ENCODE data around the gene NAT9. TPM values are rescaled to one million over a fixed set of nuclear protein-coding genes. Genes with fewer than 3 reads are reported as not detected.
A peak's percentile ranks its signal among the peaks of the same experiment; 100 is the strongest.

The NAT9 gene
- polyA plus RNA-seq, 1 donor, result 33.8 TPM

DNA sequence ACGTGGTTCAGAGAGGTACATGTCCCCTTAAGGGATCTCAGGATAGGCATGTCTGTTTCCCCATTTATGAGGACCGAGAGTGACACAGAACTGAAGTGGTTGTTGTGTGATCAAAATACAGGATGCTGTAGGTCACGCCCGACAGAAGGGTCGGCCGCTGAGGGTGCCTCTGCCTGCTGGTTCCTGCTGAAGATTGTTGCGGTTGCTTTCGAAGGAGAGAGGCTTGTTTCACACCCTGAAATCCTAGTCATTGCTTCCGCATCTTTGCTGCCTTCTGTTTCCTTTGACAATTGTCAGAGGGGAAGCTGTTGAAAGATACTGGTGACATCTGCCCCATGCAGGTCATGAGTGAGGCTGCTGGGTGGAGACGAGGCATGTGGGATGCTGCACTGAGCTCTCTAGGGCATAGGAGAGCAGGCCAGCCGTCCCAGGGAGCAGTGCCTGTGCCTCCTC is 3.8 kb upstream of the NAT9 start:
- peak; percentile 40 for DNase-seq

DNA sequence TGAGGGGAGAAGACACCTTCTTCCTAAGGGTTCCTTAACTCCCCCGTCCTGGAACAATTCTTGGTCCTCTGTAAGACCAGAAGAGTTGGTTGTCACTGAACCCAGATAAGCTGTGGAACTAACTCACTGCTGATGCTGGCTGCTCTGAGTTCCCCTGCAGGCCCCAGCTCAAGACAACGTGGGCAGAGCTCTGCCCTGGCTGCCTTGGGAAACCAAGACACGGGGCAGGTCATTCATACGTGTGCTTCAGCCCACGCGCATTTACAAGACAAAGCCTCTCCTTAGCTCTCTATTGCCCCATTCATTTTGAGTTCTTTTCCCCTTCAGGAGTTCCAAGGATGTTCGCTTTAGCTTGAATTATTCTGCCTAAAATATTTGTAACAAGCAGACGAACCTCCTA is 3.4 kb upstream of the NAT9 start:
- DNase-seq, result no peak

DNA sequence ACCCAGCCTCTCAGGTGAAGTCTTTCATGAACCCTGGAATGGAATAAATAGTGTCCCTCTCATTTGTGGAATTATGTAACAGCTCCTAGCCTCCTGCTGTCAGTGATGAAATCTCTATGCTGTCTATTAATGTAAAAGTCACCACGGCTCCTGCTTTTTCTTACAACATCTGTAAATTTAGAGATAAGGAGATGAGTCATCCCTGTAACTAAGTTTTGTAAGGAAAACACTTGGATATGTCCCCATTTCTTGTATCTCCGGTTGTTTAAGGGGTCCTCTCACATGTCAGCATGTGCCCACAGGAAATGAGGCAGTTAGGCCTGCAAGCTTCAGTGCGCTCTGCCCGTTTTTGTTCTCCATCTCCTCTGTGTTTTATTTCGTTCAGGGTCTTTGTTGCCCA is 2.8 kb upstream of the NAT9 start:
- DNase-seq, result no peak

DNA sequence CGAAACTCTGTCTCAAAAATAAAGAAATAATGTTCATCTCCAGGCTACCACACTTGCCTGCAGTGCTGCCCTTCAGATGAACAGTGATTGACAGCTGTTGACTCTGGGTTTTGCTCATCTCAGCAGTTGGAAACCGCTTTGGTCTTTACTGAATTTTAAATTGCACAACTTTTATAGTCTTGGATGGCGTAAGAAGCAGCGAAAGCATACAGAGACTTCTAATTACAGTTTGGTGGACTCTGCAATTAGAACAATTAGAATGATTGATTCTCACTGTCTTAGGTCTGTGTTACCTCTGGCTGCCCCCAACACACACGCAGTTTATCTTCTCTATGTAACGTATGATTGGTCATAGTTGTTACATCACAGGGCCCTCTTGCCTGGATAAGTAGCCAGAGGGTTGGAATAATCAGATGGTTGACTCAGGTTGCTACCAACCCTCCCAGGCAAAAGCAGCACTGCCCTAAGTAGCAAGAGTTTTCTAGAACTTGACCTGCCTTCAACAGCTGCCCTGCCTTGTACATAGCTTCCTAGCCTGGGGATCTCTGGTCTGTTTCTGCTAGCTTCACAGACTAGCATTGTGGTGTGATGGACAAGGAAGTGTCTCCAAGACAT is 1.9 kb upstream of the NAT9 start:
- no peak for DNase-seq

DNA sequence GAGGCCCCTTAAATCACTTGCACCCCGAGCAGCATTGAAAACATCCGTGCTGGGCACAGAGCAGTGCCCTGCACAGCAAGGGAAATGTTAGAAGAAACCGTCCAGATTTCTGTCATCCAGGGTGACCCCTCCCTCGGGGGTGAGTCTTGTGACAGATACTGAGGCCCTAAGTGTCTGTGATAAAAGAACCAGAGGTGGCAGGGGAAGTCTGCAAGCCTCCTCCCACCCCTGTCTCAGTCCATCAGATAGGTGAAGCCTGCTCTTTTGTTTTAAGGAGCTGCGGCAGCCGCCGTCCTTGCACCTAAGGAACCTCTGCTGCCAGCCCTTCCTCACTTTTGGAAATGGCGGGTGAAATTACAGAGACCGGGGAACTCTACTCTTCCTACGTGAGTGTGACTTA is 845 bp upstream of the NAT9 start:
- no peak for DNase-seq

DNA sequence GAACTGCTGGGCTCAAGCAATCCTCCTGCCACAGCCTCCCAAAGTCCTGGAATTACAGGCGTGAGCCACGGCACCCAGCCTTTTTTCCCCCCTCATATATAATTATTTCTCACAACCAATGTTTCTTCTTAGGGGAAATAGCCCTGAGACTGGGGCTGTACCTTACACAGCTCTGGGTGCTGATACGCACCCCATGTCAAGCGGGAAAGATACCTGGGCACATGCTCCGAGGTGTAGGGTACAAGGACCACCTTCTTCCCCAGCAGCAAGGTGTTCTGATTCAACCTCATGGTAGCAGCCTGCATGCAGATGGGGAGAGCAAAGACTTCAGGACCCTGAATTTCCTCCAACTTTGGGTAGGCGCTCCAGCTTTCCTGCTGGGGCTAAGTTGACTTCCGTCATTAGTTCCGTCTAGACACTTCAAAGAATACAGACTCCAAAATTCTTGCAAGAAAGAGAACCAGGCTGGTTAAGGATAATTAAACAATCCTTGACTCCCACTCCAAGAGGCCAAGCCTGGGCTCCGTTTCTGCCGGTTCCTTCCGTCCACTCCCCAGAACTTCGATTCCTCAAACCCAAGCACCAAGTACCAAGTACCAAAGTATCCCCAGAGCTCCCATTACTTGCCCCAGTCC is 619 bp downstream of the NAT9 start:
- DNase-seq, result no peak

DNA sequence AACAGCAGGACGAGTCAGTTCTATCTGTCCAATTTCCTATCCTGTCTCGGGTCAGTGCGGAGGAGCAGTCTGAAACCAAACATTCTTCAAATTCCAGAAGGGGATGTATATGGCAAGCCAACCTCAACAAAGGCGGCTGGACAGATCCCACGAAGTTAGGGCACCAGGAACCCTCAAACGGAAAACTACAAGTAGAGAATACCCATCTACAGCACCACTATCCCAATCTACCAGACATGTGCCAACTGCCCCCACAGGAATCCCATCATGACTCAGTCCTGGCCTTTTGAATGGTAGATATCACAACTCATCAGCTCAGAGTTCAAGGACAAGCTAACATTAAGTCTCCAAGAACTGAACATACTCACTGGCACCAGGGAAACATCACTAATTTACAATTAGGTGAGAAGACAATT is 2.3 kb downstream of the NAT9 start:
- DNase-seq, result no peak

DNA sequence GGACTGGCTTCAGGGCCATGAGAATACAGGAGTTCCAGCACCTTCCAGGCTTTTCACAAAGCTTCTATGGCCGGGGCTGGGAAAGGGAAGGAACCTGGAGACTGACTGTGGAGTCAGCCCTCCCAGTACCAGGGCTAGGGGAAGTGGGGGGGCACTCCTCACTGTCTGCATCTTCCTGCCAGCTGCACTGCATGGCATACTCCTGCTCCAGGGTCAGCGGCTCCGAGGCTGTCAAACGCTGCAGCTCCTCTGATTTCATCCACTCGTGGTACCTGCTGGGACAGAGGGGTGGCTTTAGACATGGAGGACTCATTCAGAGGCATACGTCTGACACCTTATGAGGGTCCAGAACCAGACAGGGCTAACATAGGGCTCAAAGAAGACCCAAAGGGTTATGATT is 2.7 kb downstream of the NAT9 start:
- no peak for DNase-seq

DNA sequence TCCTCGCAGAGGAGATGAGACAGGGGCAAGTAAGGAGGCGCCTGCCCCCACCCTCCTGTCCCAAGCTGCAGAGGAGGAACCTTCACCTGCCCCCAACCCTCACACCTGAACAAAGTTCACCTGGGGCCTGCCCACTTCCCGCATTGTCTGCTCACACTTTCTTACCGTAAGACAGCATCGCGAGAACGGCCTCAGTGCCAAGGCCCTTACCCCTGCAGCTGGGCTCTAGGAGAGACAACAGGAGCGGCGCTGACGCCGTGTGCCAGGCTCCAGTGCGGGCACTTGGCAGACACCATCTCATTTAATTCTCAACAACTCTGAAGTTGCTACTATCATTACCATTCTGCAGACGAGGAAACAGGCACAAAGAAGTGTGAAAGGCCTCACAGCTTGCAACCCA is 4.1 kb downstream of the NAT9 start:
- DNase-seq, result no peak

DNA sequence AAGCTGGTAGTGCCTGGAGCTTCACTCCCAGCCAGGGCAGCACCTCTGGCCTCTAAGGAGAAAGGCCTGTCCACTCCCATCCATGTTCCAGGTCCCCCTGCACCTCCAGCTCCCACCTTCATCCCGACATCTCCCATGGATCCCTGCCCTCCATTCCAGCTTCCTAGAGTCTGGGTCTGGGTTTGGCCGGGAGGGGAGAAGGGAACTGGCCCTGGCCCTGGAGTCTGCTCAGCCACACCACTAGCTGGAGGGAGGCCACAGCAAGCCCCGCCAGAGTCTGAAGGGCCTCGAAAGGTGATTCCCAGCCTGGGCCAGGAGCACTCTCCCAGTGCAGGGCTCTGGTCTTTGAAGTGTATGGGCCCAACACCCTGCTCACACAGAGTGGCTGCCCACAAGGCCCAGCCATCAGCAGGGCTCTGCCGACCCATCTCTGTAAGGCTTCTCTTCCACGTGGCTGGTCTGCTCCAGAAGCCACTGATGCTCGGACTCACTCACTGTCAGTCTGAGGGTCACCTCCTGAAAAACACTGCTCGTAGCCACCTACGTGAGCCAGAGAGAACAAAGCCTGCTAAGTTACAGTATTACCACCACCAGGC is 4.7 kb downstream of the NAT9 start:
- no peak for DNase-seq

DNA sequence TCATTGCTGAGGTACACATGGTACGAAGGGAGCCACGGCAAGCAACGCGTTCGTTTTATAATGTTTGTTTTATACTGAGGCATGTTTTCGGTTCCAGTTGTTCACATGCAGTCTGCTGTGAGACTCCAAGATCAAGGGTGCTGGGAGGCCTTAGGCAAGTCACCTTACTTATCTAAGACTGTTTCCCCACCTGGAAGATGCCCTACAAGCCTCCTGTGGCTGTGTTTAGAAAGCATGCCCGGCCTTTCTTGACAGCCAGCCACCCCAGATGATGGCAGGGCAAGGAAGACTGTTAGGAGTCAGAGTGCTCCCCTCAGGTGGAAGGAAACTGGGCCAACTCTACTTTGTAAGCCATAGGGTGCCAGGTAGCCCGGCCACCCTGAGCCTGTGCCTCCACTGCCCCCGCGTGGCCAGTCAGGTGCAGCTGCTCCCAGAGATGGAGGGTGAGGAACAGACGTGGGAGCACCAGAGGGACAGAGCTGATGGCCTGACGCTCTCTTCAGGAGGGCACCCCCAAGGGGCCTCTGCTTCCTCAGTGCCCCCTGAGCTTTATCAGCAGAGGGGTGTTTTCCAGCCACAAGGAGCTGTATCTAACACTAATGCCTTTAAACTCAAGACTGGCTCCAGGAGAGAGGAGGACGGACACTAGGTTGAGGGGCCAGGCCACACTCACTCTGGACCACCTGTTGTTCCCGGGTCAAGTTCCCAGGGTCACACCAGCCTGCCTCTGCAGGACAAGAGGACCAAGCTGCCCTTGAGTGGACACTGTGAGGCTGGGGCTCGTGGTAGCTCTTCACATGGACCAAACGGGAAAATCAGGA is 5.4 kb downstream of the NAT9 start:
- no peak for DNase-seq

DNA sequence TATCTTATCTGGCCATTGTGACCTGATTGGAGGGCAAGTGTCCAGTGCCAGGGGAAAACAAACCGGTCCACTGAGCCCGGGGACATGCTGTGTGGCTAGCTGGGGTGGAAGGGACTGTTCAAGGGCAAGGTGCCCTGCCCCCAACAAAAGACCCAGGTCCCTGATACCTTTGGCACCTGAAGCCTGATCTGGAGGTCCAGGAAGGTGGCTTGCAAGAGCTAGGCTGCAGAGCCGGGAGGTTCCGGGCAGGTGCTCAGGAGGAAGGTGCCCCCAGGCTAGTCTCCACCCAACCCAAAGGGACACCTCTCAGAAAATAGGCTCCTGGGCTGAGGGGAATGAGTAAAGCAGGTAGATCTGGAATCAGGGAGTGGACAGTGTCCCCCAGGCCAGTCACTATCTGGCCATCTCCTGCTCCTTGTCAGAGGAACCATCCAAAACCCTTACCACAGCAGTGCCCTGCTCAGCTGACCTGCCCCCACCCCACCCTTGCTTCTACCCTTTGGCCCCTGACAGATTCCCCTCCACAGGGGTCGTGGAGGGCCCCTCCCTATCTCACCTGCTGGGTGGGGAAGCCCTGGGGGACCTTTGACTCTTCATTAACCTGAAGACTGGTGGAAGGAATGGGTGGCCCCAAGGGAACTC is 6.2 kb downstream of the NAT9 start:
- no peak for DNase-seq

DNA sequence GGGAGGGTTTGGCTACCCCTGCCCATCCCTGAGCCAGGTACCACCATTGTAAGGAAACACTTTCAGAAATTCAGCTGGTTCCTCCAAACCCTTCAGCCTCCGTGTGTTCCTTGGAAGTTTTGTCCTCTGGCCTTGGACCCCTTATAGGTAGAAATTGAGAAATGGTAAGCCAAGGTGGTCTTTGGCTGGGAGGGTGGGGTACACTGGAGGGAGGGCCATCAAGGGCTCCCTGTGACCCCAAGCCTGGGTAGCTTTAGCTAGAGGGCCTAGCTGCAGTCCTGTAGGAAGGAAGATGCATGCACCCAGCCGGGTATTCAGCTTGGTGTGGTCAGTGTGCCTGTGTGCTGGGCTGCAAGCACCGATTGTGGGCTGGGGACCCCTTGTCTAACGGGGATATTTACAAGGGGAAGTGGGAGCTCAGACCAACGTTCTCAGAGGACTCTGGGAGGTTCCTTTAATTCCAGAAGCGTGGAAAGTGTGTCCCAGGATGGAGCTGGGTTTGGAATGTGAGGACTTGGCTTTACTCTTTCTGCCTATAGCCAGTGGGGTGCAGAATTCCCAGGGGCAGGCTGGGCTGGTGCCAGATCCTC is 6.8 kb downstream of the NAT9 start:
- DNase-seq, result no peak

DNA sequence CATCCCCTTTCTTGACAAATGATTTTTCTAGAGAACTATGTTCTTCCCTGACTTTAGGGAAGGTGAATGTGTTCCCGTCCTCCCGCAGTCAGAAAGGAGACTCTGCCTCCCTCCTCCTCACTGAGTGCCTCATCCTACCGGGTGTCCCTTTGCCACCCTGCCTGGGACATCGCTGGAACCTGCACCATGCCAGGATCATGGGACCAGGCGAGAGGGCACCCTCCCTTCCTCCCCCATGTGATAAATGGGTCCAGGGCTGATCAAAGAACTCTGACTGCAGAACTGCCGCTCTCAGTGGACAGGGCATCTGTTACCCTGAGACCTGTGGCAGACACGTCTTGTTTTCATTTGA is 7.4 kb downstream of the NAT9 start:
- no peak for DNase-seq

DNA sequence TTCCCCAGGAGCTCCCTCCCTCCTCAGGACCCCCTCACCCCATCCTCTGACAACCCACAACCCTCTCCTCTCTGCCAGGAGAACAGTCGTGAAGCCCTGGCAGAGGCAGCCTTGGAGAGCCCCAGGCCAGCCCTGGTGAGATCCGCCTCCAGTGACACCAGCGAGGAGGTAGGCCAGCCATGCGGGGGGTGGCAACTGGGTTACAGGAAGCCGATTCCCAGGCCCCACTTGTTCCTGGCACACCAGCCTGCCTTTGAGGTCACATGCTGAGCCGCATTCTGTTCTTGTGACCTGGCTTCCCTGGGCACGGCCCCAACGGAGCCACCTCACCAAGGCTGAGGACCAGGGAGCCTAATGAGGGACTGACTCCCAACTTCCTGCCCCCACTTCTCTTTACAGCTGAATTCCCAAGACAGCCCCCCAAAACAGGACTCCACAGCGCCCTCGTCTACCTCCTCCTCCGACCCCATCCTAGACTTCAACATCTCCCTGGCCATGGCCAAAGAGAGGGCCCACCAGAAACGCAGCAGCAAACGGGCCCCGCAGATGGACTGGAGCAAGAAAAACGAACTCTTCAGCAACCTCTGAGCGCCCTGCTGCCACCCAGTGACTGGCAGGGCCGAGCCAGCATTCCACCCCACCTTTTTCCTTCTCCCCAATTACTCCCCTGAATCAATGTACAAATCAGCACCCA is 7.9 kb downstream of the NAT9 start:
- no peak for DNase-seq

DNA sequence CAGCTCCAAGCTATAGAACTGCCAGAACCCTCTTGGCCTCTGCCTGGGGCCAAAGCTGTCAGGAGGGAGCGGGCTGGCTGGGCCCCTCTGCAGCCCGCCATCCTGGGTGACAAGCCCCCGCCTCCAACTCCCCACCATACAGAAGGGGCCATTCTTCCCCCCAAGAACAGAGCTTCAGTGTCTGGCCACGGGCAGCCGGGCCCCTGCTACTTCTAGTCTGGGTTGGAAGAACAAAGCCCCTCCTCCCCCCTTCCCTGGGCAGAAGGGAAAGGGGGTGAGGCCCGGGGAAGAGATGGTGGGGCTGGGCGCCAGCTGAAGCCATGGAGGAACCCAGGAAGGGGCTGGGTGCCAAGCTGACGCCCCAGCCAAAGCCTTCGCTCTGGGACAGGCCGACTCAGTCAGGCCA is 9.0 kb downstream of the NAT9 start:
- DNase-seq, result no peak

DNA sequence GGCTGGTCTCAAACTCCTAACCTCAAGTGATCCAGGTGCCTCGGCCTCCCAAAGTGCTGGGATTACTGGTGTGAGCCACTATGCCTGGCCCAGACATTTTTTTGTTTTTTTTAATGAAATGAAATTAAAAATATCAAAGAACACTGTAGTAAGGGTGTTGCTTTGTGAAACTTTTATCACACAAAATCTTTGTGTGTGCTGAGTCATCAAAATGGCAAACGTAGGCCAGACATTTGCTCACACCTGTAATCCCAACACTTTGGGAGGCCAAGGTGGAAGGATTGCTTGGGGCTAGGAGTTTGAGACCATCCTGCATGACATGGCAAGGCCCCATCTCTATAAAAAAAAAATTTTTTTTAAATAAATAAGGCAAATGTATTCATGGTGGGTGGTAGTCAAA is 9.7 kb downstream of the NAT9 start:
- no peak for DNase-seq

DNA sequence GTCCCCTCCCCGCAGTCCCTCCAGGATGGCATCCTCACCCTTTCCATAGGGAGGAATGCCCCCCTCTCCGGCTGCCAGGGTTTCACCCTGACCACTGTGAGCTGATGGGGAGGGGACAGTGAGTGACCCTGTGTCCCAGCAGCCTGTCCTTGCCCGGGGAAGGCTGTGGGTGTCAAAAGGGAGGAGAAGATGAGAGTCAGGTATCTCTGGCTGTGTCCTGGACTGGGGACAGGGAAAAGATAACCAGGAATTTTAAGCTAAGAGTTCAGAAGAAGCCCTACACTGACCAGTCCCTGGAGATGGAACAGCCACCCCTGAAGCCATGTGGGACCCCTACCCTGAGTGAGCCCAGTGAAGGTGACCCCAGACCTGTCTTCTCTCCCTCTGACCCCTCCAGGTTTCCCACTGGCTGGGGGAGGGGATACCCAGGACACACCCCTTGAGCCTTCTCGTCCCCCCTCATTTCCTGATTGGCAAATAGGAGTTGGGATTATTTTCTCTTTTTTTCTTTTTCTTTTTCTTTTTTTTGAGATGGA is 11.3 kb downstream of the NAT9 start:
- no peak for DNase-seq

DNA sequence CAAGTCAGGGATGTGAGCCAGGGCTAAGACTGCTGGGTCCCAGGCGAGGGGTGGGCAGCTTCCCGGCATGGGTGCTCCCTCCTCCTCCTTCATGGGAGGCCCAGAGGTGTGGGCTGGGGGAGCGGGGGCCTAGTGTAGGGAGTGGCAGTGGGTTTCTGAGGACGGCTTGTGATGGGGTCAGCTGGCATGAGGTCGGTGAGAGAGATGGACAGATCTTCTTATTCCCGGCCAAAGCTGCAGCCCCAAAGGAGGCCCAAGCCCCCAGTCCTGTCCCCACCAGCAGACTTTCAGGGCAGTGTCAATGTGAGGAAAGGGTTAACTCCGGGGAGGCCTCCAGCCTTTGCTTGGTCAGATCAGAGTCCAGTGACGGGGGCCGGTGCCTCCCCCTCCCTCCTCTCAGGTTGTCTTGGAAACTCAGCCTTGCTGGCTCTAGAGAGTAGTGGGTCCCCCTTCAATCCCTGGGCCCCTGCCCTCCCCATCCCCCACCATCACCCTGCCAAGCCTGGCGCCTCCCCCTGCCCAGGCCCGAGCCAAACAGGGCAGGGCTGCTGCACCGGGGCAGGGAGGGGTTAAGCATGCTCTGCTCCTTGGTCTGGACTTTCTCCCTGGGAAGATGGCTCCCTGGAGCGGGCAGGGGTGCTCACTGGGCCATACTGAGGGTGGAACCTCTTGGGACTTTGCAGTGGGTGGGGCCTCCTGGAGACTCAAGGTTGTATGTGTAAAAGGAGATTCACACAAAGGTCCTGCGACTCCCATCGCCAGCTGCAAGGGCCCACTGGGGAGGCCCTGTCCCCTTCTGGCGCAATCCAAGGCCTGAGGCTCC is 12.4 kb downstream of the NAT9 start:
- DNase-seq, result no peak

DNA sequence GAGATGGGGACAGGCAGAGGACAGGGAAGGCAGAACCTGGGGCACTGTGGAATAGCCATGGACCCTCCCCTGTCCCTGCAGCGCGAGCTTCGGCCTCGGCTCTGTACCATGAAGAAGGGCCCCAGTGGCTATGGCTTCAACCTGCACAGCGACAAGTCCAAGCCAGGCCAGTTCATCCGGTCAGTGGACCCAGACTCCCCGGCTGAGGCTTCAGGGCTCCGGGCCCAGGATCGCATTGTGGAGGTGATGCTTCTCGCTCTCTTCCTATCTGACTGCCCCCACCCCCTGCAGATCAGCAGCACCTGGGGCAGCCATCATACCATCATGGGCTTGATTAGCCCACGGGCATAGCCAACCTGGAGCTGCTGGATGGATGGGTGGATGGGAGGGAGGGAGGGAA is 14.2 kb downstream of the NAT9 start:
- DNase-seq, result no peak

DNA sequence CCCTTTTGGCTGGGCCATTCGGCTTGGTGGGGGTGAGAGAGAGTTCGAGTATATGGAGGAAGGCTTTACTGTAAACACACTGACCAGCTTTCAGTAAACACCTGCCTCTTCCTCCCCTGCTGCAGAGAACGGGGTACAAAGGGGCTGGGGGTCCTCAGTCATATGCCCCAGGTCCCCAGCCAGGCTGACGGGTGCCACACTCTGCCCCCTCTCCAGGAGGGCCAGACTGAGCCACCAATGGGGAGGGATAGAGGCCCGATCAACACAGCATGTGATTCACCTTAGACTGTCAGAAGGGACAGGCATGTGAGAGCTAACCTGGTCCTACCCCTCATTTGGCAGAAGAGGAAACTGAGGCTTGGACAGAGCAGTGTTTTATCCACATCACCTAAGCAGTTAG is 14.7 kb downstream of the NAT9 start:
- DNase-seq, result no peak
